Mesendoderm (in vitro differentiated cells): ENCODE data around the gene CEP85.

Experiments used
- DNase-seq: peaks from one replicate; pipeline ENCODE4 v3.0.0; 2013
- H2AK5ac ChIP-seq: 2 replicates; pipeline ENCODE4 v1.6.1; 2013; ENCODE audit warnings: low read length, inconsistent platforms
- H2BK120ac ChIP-seq: 2 replicates; pipeline ENCODE4 v1.6.1; 2013; ENCODE audit warnings: low read depth, mild to moderate bottlenecking, low read length, moderate library complexity, mixed read lengths
- H2BK15ac ChIP-seq: replicated peaks from 2 replicates; pipeline ENCODE4 v1.6.1; 2013; ENCODE audit warnings: low read depth, mild to moderate bottlenecking, moderate library complexity
- H2BK5ac ChIP-seq: 2 replicates; pipeline ENCODE4 v1.6.1; 2013; ENCODE audit warnings: low read length, inconsistent platforms
- H3K18ac ChIP-seq: 2 replicates; pipeline ENCODE4 v1.6.1; 2013; ENCODE audit warnings: mild to moderate bottlenecking, low read length, mixed read lengths
- H3K23ac ChIP-seq: one replicate; pipeline ENCODE4 v1.6.1; 2013; ENCODE audit warnings: low read length
- H3K27ac ChIP-seq: 2 replicates; pipeline ENCODE4 v1.5.1; 2013; ENCODE audit warnings: low read depth, mild to moderate bottlenecking, inconsistent platforms, low read length, moderate library complexity
- H3K27me3 ChIP-seq: 2 replicates; pipeline ENCODE4 v1.6.1; 2013; ENCODE audit warnings: low read length, control low read depth, mild to moderate bottlenecking, inconsistent platforms; ENCODE audit not compliant: insufficient read depth, poor library complexity
- H3K36me3 ChIP-seq: 2 replicates; pipeline ENCODE4 v1.6.1; 2013; ENCODE audit warnings: low read length, inconsistent platforms; ENCODE audit not compliant: control insufficient read depth, insufficient read depth
- H3K4ac ChIP-seq: one replicate; pipeline ENCODE4 v1.6.1; 2013; ENCODE audit warnings: low read depth, mild to moderate bottlenecking, low read length, moderate library complexity
- H3K4me1 ChIP-seq: 2 replicates; pipeline ENCODE4 v1.6.1; 2013; ENCODE audit warnings: low read depth, low read length, inconsistent platforms; ENCODE audit not compliant: control insufficient read depth
- H3K4me2 ChIP-seq: 2 replicates; pipeline ENCODE4 v1.6.1; 2013; ENCODE audit warnings: low read length
- H3K4me3 ChIP-seq: 2 replicates; pipeline ENCODE4 v1.5.1; 2013; ENCODE audit warnings: mild to moderate bottlenecking, low read length
- H3K56ac ChIP-seq: one replicate; pipeline ENCODE4 v1.6.1; 2013; ENCODE audit warnings: low read length
- H3K79me1 ChIP-seq: 2 replicates; pipeline ENCODE4 v1.6.1; 2013; ENCODE audit warnings: low read length, inconsistent platforms
- H3K79me2 ChIP-seq: 2 replicates; pipeline ENCODE4 v1.6.1; 2013; ENCODE audit warnings: mild to moderate bottlenecking, low read length; ENCODE audit not compliant: control insufficient read depth, insufficient read depth
- H3K9ac ChIP-seq: 2 replicates; pipeline ENCODE4 v1.6.1; 2013; ENCODE audit warnings: low read length, inconsistent platforms
- H4K5ac ChIP-seq: one replicate; pipeline ENCODE4 v1.6.1; 2013; ENCODE audit warnings: low read length
- H4K8ac ChIP-seq: one replicate; pipeline ENCODE4 v1.6.1; 2013; ENCODE audit warnings: low read depth, mild to moderate bottlenecking, control low read depth, low read length, moderate library complexity
- WGBS: extraction: QIAGEN DNeasy Blood & Tissue Kit; methylation state at CpG from one replicate; pipeline ENCODE4 v1.1.7; 2013; ENCODE audit warnings: low lambda C conversion rate, missing lambda C conversion rate; ENCODE audit not compliant: insufficient coverage; ENCODE audit errors: extremely low coverage; 5-methylcytosine and 5-hydroxymethylcytosine counted together

CEP85 gene

DNA sequence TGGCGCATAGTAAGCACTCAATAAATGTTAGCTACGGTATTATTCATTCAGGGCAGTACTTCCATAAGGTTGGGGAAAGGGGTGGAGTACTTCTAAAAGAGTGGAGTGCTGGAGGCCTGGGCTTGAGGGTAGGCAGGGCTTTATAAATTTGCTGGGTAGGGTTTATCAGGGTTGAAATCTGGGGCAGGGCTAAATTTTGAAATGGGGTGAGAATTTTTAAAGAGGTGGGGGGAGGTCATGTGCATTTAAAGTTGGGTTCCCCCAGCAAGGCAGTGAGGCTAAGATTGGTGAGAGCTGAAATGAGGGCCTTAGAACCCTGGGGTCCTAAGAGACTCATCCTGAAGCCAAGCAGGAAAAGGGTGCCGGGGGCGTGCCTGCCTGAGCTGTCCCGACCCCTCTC, 33.6 kb upstream of the CEP85 start:
- Histone ChIP-seq H3K4ac (no peak overlapping the region), H3K4me3 (no peak overlapping the region), H2BK15ac (no peak overlapping the region), H2BK5ac (no peak overlapping the region), H4K8ac (no peak overlapping the region), H3K9ac (peak overlapping the region; percentile 59), H3K4me1 (peaks cover 3% of the 10 kb centered on the region), H3K56ac (peak overlapping the region; percentile 85), H3K36me3 (no peaks in the 10 kb centered on the region), H3K18ac (no peak overlapping the region), H3K23ac (no peak overlapping the region), H3K79me2 (no peaks in the 10 kb centered on the region), H3K79me1 (no peaks in the 10 kb centered on the region), H3K27ac (no peak overlapping the region), H3K4me2 (no peak overlapping the region), H2BK120ac (no peak overlapping the region), H2AK5ac (no peak overlapping the region), H3K27me3 (no peaks in the 10 kb centered on the region), H4K5ac (no peak overlapping the region)
- no CpG with 5 or more reads among the region's 5 CpGs for WGBS
- no peak for DNase-seq

DNA sequence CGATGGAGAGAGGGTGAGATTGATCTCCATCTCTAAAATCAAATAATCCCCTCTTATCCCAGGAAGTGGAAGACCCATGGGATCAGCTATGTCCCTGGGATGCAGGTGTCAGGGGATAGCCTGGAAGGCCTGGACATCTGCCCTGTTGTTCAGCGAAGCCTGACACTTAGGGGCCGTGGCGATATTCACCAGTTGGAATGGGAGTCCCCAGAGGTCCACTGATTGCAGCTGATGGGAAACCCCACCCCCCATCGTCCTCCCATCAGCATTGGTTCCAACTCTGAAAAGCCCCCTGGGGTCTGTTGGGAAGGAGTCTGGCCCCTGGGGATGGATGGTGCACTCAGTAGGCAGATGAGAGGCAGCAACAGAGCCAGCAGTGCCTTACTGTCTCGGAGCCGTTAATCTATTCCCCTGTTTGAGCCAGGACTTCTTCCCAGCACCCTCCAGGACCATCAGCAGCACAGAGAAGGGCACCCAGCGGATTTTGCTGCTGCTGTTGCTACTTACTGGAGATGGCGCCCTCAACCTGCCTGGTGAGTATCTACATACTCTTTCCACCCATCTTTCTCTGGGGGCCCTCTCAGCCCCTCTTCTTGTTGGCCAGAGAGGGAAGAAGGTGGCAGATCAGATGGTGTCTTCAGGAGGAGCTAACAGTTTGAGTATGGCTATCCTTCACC, 30.2 kb upstream of the CEP85 start:
- Histone ChIP-seq H3K27ac (no peak overlapping the region), H3K4ac (no peak overlapping the region), H2BK15ac (no peak overlapping the region), H2AK5ac (no peak overlapping the region), H3K36me3 (no peaks in the 10 kb centered on the region), H3K4me3 (no peak overlapping the region), H4K5ac (no peak overlapping the region), H3K4me1 (peaks cover 3% of the 10 kb centered on the region), H3K79me1 (no peaks in the 10 kb centered on the region), H3K56ac (no peak overlapping the region), H3K18ac (no peak overlapping the region), H2BK5ac (no peak overlapping the region), H3K27me3 (no peaks in the 10 kb centered on the region), H4K8ac (no peak overlapping the region), H3K79me2 (no peaks in the 10 kb centered on the region), H3K23ac (no peak overlapping the region), H2BK120ac (no peak overlapping the region), H3K4me2 (no peak overlapping the region), H3K9ac (no peak overlapping the region)
- DNase-seq = peak; percentile 30
- WGBS = no CpG with 5 or more reads among the region's 9 CpGs

- H2BK5ac ChIP-seq = no peak overlapping the region
- no peak overlapping the region for H2BK120ac ChIP-seq
- WGBS = no CpG with 5 or more reads among the region's 5 CpGs
Measured at GRCh38 chr1:26210147-26210870, 23.7 kb upstream of the CEP85 start.

DNA sequence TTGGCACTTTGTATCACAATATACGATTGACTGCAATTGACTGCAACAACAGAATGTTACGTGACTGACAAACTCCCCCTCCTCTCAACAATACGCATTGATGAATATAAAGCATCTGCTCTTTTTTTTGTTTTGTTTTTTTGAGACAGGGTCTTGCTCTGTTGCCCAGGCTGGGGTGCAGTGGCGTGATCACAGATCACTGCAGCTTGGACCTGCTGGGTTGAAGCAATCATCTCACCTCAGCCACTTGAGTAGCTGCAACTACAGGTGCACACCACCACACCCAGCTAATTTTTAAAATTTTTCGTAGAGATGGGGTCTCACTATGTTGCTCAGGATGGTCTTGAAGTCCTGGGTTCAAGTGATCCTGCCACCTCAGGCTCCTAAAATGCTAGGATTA, 21.3 kb upstream of the CEP85 start:
- no peak overlapping the region for H3K23ac ChIP-seq
- H2BK5ac ChIP-seq = no peak overlapping the region
- H3K4ac ChIP-seq = no peak overlapping the region
- no peaks in the 10 kb centered on the region for H3K79me2 ChIP-seq
- WGBS = no CpG with 5 or more reads among the region's 5 CpGs
- H3K36me3 ChIP-seq = no peaks in the 10 kb centered on the region
- H2BK15ac ChIP-seq = no peak overlapping the region
- H4K5ac ChIP-seq = no peak overlapping the region
- H2AK5ac ChIP-seq = no peak overlapping the region
- H3K9ac ChIP-seq = no peak overlapping the region
- no peak overlapping the region for H3K18ac ChIP-seq
- H3K27ac ChIP-seq = no peak overlapping the region
- H3K4me2 ChIP-seq = no peak overlapping the region
- no peaks in the 10 kb centered on the region for H3K4me1 ChIP-seq
- no peak overlapping the region for H3K56ac ChIP-seq
- no peak overlapping the region for H3K4me3 ChIP-seq
- no peaks in the 10 kb centered on the region for H3K27me3 ChIP-seq
- H3K79me1 ChIP-seq = no peaks in the 10 kb centered on the region
- no peak overlapping the region for H4K8ac ChIP-seq
- no peak overlapping the region for H2BK120ac ChIP-seq
- DNase-seq = no peak

More at GRCh38 chr1:26210147-26210870, 23.7 kb upstream of the CEP85 start:
- Histone ChIP-seq H3K9ac (no peak overlapping the region), H3K4ac (no peak overlapping the region), H3K79me2 (no peaks in the 10 kb centered on the region), H2BK15ac (no peak overlapping the region), H3K56ac (peak overlapping the region; percentile 1), H3K79me1 (no peaks in the 10 kb centered on the region), H2AK5ac (no peak overlapping the region), H4K5ac (no peak overlapping the region), H4K8ac (no peak overlapping the region), H3K4me2 (no peak overlapping the region), H3K4me3 (no peak overlapping the region), H3K23ac (no peak overlapping the region), H3K27ac (no peak overlapping the region), H3K27me3 (no peaks in the 10 kb centered on the region), H3K4me1 (no peaks in the 10 kb centered on the region), H3K18ac (no peak overlapping the region), H3K36me3 (no peaks in the 10 kb centered on the region)
- DNase-seq = no peak

GRCh38 chr1:26213335-26213905, 20.6 kb upstream of the CEP85 start:
- no peaks in the 10 kb centered on the region for H3K79me1 ChIP-seq
- H2BK15ac ChIP-seq = no peak overlapping the region
- H2AK5ac ChIP-seq = no peak overlapping the region
- DNase-seq = no peak
- no peak overlapping the region for H4K5ac ChIP-seq
- no peaks in the 10 kb centered on the region for H3K4me1 ChIP-seq
- no peak overlapping the region for H3K4me3 ChIP-seq
- no peak overlapping the region for H3K56ac ChIP-seq
- WGBS = no CpG with 5 or more reads among the region's 6 CpGs
- H3K4me2 ChIP-seq = no peak overlapping the region
- no peaks in the 10 kb centered on the region for H3K36me3 ChIP-seq
- H3K9ac ChIP-seq = no peak overlapping the region
- H3K27ac ChIP-seq = no peak overlapping the region
- no peak overlapping the region for H2BK5ac ChIP-seq
- H2BK120ac ChIP-seq = no peak overlapping the region
- H4K8ac ChIP-seq = no peak overlapping the region
- no peak overlapping the region for H3K23ac ChIP-seq
- no peaks in the 10 kb centered on the region for H3K79me2 ChIP-seq
- H3K27me3 ChIP-seq = no peaks in the 10 kb centered on the region
- no peak overlapping the region for H3K18ac ChIP-seq
- H3K4ac ChIP-seq = no peak overlapping the region
